ENCODE data around the gene CORO2A. TPM values are rescaled to one million over a fixed set of nuclear protein-coding genes. Genes with fewer than 3 reads are reported as not detected.

Gene CORO2A
- total RNA-seq, 4 donors from 2014 or later = 2.8 to 4.6 (median 4.2) TPM

DNA sequence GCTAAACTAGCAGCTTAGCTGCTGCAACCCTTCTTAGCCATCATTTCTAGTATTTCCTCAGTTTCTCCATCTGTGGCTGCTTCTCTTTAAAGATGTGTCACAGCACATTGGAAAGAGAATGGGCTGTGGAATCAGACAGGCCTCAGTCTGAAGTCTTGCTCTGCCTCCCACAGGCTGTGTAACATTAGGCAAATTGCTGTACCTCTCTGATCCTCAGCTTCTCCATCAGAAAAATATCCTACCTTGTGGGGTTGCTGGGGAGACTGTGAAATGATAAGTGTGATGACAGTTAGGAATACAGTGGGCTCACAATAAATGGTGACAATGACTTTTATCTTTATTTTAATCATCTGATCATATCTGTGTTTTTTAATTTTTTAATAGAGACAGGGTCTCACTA, 55.9 kb downstream of the CORO2A start:
- TF ChIP-seq POLR2A (IDR thresholded peaks at IDR 0.05) = no peak
- TF ChIP-seq, protein P1, sequence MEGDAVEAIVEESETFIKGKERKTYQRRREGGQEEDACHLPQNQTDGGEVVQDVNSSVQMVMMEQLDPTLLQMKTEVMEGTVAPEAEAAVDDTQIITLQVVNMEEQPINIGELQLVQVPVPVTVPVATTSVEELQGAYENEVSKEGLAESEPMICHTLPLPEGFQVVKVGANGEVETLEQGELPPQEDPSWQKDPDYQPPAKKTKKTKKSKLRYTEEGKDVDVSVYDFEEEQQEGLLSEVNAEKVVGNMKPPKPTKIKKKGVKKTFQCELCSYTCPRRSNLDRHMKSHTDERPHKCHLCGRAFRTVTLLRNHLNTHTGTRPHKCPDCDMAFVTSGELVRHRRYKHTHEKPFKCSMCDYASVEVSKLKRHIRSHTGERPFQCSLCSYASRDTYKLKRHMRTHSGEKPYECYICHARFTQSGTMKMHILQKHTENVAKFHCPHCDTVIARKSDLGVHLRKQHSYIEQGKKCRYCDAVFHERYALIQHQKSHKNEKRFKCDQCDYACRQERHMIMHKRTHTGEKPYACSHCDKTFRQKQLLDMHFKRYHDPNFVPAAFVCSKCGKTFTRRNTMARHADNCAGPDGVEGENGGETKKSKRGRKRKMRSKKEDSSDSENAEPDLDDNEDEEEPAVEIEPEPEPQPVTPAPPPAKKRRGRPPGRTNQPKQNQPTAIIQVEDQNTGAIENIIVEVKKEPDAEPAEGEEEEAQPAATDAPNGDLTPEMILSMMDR (IDR thresholded peaks at IDR 0.05) = no peak
- intact Hi-C loops (cut with DNase I; ENCODE audit: low total_unique reads) = no loop called here
- H3K36me3 ChIP-seq = no peaks in the 10 kb centered on the region
- no peak for DNase-seq
- H3K4me1 ChIP-seq = no peaks in the 10 kb centered on the region
- no peak overlapping the region for H3K4me3 ChIP-seq
- H3K9me3 ChIP-seq = no peaks in the 10 kb centered on the region
- H3K27me3 ChIP-seq = no peaks in the 10 kb centered on the region
- no peak overlapping the region for H3K27ac ChIP-seq

DNA sequence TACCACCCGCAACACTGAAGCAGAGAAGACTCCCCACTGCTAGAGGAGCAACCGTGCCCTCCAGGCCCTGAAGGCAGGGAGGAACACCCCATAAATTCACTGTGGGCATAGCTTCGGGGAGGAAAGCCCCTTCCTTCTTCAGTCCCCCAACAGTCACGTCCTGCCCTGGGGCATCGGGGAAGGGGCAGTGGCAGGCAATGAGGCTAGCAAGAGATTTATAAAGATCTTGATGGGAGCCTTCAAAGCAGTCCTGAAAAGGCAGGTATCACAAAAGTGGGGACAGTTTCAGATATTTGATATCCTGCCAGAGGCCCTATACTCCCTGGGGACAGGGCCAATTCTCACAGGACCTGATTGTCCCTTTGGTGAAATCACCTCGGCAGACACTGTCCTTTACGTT, 56.5 kb downstream of the CORO2A start:
- Histone ChIP-seq H3K27me3 (no peaks in the 10 kb centered on the region), H3K9me3 (no peaks in the 10 kb centered on the region), H3K27ac (no peak overlapping the region), H3K36me3 (no peaks in the 10 kb centered on the region), H3K4me1 (no peaks in the 10 kb centered on the region), H3K4me3 (no peak overlapping the region)
- intact Hi-C loops (cut with DNase I; ENCODE audit: low total_unique reads) = no loop called here
- DNase-seq = no peak
- TF ChIP-seq, protein P1 (IDR thresholded peaks at IDR 0.05) = no peak
- no peak for TF ChIP-seq POLR2A (IDR thresholded peaks at IDR 0.05)

DNA sequence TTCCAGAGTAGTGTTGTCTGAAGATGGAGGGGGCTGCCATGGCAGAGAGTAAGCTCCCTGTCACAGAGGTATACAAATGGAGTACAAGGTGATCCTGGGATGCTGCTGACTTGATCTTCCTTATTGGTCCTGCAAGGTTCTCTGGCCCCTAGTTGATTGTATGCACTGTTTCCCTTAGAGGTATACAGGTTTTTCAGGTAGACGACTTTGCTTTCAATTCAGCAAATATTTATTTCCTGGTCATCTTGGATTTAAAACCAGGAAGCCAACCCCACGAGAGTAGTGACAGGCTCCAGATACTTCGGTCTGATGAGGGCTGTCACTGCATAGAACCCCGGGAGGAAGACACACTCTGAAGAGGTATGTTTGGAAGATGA, 56.9 kb downstream of the CORO2A start:
- Histone ChIP-seq H3K27me3 (no peaks in the 10 kb centered on the region), H3K9me3 (no peaks in the 10 kb centered on the region), H3K4me1 (no peaks in the 10 kb centered on the region), H3K27ac (no peak overlapping the region), H3K36me3 (no peaks in the 10 kb centered on the region), H3K4me3 (no peak overlapping the region)
- no peak for DNase-seq
- no peak for TF ChIP-seq POLR2A (IDR thresholded peaks at IDR 0.05)
- TF ChIP-seq, protein P1 (IDR thresholded peaks at IDR 0.05) = no peak
- intact Hi-C loops (cut with DNase I; ENCODE audit: low total_unique reads) = no loop called here

DNA sequence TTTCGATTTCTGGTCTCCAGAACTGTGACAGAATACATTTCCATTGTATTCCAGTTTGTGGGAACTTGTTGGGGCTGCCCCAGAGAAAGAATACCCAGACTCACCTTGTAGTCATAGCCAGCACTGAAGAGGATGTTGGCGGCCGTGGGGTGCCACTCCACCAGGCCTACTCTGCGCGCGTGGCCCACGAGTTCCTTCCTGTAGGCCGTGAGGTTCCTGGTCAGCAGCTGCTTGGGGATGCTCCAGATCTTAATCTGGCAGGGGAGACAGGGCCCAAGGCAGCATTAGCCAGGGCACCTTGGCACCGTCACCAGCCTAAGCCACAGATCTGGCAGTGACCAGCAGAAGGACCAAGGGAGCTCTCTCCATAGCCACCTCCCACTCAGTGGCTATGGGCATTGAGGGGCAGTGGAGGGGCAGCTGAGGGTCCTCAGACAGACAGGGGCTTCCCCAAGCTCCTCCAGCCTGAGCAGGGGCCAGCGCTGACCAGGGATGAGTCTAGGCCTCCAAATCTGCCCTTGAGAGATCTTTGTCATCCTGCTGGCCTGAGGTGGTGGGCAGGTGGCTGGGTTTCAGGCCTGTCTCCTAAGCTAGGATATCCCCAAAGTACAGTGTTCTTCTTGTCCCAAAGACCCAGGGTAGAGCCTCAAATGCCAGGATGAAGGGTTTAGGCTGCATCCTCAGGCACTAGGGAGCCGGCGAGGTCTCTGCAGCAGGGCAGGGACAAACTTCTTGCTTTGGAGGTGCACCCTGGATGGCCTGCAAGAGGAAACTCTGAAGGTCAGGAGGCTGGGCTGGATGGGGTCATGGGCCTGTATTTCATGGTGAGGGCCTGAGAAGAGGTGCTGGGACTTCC, 57.5 kb downstream of the CORO2A start:
- no peaks in the 10 kb centered on the region for H3K9me3 ChIP-seq
- intact Hi-C loops (cut with DNase I; ENCODE audit: low total_unique reads) = no loop called here
- no peaks in the 10 kb centered on the region for H3K27me3 ChIP-seq
- TF ChIP-seq, protein P1 (IDR thresholded peaks at IDR 0.05) = no peak
- TF ChIP-seq POLR2A (IDR thresholded peaks at IDR 0.05) = no peak
- no peak overlapping the region for H3K4me3 ChIP-seq
- DNase-seq = no peak
- H3K4me1 ChIP-seq = no peaks in the 10 kb centered on the region
- no peaks in the 10 kb centered on the region for H3K36me3 ChIP-seq
- H3K27ac ChIP-seq = no peak overlapping the region

DNA sequence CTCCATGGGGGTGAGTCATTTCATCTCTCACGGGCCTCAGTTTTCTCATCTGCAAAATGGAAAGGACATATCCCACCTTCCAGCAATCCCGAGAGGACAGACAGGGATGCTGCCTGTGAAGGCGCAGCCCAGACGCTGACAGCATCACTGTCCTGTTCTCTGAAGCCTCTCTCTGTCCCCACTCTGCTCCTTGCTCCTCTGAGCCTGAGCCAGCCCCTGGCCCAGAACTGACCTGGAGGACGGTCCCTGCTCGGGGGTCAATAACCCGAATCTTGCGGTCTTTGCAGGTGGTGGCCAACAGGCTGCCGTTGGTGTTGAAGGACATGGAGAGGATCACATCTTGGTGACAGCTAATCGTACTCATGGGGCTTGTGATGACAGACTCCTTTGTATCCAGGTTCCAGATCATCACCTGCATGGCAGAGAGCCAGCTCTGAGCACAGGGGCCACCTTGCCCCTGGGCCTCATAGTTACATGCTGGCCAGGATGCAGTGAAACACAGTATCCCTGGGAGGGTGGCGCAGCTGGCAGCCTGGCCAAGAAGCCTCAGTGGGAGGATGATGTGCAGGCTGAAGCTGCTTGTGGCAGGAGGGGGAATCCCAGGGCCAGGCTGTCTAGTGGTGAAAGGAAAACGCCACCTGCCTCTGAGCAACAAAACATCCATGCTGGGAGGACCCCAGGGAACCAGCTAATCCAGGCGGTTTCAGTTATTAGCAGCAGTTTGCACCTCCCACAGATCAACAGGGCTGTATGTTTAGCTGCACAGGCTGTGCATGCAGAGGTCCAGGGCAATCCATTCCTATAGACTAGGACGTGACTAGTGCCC, 59.4 kb downstream of the CORO2A start:
- no peaks in the 10 kb centered on the region for H3K9me3 ChIP-seq
- no peaks in the 10 kb centered on the region for H3K36me3 ChIP-seq
- H3K27ac ChIP-seq = no peak overlapping the region
- H3K27me3 ChIP-seq = no peaks in the 10 kb centered on the region
- intact Hi-C loops (cut with DNase I; ENCODE audit: low total_unique reads) = no loop called here
- H3K4me3 ChIP-seq = no peak overlapping the region
- DNase-seq = no peak
- no peak for TF ChIP-seq POLR2A (IDR thresholded peaks at IDR 0.05)
- TF ChIP-seq, protein P1 (IDR thresholded peaks at IDR 0.05) = no peak
- H3K4me1 ChIP-seq = no peaks in the 10 kb centered on the region
